Hippocampal formation (tissue), 2 donors: ENCODE data around the gene KRTAP10-5.
"Not testable (repeated sequence)": the region's sequence is repeated elsewhere in the genome, so short reads cannot be mapped to it uniquely, and the experiment has no call there.

Source experiments
- DNase-seq, 2 donors: peaks; one replicate each; lab custom pipeline; 2025; lab: John Stamatoyannopoulos, UW

The KRTAP10-5 gene

DNA sequence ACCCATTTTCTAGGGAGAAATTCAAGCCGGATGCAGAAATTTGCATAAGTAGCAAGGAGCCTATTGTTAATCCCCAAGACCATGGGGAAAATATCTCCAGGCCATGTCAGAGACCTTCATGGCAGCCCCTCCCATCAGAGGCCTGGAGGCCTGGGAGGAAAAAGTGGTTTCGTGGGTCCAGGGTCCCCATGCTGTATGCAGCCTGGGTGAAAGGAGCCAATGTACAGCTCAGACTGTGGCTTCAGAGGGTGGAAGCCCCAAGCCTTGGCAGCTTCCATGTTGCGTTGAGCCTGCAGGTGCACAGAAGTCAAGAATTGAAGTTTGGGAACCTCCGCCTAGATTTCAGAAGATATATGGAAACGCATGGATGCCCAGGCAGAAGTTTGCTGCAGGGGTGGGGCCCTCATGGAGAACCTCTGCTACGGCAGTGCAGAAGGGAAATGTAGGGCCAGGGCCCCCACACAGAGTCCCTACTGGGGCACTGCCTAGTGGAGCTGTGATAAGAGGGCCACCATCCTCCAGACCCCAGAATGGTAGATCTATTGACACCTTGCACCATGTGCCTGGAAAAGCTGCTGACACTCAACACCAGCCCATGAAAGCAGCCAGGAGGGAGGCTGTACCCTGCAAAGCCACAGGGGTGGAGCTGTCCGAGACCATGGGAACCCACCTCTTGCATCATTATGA is 29.9 kb upstream of the KRTAP10-5 start:
- not testable (repeated sequence) for DNase-seq

DNA sequence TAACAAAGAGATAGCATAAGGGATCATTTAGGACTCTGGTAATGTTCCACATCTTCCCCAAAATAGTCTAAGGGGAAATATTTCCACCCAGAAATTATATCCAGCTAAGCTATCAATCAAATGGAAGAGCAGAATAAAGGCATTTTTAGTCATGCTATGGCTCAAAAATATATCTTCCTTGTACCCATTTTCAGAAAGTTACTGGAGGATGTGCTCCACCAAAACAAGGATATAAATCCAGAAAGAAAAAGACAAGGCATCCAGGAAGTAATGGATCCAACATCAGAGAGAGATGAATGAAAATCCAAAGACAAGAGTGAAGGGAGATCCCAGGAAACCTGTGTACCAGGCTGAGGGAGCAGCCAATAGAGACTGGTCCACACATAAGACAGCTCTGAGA is 28.8 kb upstream of the KRTAP10-5 start:
- no peak for DNase-seq

DNA sequence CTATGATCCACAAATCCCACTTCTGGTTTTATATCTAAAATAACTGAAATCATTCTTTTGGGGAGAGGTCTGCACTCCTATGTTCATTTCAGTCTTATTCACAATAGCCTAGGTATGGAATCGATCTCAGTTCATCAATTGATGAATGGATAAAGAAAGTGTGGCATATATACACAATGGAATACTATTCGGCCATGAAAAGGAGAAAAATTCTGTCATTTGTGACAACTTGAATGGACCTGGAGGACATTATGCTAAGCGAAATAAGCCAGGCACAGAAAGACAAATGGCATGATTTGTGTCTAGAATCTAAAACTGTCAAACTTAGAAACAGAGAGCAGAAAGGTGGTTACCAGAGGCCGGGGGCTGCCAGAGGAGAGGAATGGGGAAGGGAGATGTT is 26.1 kb upstream of the KRTAP10-5 start:
- DNase-seq = no peak

DNA sequence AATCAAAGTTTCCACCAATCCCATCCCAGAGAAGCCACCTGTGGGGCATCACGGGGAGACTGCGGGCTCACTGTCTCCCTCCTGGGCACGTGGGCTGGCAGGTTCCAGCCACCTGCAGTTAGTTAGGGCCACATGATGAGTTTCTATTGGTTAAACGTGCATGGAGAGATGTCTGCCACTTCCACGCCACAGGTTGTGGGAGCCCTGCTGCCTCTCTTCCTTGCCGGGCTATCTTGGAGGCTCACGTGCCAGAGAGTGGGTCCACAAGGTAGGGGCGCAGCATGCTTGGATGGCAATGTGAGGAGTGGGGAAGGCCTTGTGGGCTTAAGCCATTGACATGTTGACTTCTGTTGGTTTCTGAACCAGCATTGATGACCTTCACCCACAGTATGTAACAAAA is 23.5 kb upstream of the KRTAP10-5 start:
- no peak for DNase-seq

DNA sequence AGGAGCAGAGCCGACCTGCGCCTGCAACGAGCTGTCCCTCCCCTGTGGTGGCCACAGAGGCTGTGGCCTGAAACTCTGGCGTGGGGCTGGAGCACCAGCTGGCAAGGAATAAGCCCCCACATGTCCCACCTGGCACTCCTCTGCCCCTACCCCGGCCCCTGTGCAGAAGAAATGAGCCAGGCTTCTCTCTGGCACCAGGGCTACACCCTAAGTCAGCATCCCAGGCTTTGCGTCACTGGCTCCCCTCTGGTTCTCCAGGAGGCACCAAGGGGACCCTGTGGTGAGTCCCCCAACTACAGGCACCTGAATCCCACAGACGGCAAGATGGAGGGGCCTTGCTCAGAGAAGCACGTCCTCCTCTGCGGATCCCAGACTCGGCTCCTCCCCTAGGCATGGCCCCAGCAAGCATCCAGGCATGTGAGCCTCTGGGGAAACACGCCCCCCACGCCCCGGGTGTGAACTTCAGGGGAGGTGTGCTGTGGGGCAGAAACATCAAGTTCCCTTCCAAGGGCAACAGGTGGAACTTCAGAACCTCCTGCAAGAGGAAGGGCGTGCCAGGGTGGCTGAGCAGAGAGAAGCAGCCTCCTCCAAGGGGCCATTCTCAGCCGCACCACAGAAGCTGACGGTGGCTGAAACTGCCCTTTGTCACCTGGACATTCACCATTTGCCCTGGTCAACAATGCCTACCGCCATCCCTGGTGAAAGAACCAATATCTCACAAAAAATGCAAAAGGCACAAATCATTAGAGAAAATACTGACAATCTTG is 22.9 kb upstream of the KRTAP10-5 start:
- no peak for DNase-seq

DNA sequence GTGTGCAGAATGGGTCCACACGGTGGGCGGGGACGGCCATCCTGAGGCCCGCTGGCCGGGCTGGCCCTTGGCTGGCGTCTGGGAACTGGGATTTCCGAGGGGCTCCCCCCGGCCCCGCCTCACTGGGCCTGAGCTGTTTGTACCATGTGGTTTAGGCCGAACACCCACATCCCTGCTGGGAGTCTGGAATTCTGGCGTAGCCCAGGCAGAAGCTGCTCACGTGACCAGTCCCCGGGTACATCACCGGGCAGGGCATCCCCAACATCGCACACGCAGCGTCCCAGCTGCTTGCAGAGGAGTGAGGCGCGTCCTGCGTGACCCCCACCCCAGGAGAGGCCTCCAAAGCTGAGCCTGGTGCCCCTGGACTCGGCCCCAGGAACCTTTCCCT is 22.1 kb upstream of the KRTAP10-5 start:
- no peak for DNase-seq

DNA sequence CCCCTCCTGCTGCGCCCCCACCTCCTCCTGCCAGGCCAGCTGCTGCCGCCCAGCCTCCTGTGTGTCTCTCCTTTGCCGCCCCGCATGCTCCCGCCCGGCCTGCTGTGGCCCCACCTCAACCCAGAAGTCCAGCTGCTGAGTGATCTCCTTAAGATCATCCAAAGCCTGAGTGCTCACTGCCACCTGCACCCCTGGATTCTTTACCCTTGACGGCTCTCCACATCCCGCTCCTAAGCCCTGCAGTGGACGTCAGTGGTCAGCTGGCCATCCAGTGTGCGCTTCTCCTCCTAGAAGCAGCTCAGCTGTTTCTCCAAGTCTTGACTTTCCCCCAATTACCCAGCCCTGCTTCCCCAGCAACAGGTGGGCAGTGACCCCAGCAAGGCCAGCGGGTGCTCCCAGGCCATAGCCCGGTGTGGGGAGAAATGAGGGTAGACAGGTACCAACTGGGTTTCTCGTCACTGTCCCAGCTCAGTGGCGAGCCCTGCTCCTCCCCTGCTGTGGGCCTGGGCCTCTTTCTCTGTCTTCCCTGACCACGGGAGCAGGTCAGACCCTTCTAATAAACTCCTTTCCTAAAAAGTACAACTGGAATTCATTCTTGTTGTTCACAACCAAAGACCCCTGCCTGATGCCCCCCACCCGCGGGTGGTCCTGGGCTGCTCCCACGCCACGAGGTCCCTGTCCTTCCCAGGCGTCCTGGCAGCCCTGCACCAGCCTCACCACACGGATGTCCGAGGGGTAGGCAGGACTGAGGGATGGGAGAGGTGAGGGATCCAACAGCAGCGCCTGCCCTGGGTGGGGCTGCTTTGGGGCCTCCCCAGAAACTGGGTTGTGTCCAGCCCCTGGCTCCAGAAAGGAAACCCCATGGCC is 21.4 kb upstream of the KRTAP10-5 start:
- no peak for DNase-seq

DNA sequence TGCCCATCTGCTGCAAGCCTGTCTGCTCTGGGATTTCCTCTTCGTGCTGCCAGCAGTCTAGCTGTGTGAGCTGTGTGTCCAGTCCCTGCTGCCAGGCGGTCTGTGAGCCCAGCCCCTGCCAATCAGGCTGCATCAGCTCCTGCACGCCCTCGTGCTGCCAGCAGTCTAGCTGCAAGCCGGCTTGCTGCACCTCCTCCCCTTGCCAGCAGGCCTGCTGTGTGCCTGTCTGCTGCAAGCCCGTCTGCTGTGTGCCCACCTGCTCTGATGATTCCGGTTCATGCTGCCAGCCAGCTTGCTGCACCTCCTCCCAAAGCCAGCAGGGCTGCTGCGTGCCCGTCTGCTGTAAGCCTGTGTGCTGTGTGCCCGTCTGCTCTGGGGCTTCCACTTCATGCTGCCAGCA is 20.7 kb upstream of the KRTAP10-5 start:
- DNase-seq = not testable (repeated sequence)

DNA sequence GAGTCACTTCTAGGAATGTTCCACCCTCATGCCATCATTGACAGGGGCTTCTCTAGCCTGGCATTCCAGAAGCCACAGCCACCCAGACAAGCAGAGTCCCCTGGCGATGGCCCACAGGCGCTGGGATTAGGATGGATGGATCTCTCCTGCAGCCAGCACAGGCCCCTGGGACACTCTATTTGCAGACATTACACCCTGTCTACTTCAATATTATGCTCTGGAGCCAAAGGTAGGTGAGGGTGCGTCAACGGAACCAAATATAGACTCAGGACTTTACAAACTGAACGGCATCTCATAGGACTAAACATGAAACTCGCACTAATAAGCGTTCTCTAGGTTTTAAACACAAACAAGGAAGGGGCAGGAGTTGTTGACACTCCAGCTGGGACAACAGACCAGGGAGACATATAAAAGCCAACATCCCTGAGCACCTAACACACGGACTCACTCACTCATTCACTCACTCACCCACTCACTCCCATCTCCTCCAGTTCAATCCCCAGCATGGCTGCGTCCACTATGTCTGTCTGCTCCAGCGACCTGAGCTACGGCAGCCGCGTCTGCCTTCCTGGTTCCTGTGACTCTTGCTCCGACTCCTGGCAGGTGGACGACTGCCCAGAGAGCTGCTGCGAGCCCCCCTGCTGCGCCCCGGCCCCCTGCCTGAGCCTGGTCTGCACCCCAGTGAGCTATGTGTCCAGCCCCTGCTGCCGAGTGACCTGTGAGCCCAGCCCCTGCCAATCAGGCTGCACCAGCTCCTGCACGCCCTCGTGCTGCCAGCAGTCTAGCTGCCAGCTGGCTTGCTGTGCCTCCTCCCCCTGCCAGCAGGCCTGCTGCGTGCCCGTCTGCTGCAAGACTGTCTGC is 19.9 kb upstream of the KRTAP10-5 start, which contains the start of gene KRTAP10-7:
Gene KRTAP10-7 (plus strand): TSS at position 480 of the 861 bp plus-strand sequence. CDS start 25 bp downstream, at position 505.
- DNase-seq = not testable (repeated sequence)

DNA sequence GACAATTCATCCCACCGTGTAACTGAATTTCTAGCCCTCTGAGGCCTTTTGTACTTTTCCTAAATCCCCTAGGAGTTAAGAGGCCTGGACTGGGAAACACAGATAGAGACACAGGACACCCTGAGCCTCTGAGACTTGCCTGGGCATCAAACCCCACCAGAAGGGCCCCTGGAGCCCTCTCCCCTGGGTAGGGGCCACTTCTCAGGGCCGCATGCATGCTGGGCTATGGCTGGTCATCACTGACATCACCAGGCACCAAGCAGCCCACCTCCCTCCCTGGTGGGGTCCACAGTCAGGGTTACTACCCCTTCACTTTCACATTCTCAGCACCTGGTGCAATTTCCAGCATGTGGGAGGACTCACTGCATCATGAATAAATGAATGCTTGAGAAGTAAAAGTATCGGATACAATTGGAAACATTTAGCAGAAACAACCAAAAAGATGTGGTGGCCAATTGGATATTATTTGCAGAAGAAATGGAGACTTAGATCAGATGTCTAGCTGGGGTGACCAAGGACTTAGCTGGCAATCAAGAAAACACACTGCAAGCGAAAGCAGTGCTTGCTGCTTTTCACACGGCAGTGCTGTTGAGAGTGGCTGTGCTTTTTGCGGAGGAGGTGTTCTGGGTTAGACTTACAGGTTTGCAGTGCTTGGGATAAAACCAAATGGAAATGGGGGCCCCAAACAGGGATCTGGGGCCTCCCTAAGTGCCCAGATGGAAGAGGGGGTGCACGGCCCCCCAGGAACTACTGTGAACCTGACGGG is 19.0 kb upstream of the KRTAP10-5 start:
- no peak for DNase-seq

DNA sequence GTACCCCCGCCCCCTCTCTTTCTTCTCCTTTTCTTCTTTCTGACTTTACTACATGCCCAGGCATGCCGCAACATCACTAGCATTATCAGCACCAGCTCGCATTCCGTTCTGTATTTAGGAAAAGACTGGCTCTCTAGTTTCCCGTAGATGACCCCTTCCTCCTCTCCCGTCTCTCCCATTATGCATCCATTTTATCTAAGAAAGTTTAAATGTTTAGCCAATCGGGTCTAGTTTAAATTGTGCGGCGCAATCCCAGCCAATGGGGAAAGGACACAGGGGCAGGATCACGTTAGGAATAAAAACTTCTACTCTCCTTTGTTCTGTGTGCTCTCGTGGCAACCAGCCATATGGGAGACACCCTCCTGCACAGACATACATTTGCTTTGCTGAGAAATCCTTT is 17.7 kb upstream of the KRTAP10-5 start:
- DNase-seq = no peak

DNA sequence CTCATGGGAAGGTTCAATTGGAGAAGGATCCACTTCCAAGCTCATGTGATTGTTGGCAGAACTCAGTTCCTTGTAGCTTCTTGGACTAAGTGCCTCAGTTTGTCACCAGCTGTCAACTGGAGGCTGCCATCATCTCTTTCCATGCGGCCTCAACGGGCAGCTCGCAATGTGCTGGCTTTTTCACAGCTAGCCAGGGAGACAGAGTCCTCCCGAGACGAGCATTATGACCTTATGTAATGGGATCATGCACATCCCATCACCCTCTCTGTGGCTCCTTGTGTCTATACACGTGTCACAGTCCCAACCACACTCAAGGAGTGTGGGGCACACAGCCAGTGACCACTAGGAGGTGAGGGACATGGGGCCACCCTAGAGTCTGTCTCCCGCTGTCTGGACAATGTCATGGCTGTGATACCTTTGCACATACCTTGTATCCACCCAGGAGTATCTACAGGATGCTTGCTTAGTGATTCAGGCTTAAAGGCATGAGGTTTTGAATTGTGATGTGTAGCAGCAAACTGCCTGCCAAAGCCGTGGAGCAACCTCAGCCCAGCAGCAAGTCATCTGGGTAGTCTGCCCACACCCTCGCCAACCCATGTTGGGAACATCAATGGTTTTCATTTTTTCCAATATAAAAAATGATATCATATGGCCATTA is 15.8 kb upstream of the KRTAP10-5 start:
- DNase-seq = no peak

DNA sequence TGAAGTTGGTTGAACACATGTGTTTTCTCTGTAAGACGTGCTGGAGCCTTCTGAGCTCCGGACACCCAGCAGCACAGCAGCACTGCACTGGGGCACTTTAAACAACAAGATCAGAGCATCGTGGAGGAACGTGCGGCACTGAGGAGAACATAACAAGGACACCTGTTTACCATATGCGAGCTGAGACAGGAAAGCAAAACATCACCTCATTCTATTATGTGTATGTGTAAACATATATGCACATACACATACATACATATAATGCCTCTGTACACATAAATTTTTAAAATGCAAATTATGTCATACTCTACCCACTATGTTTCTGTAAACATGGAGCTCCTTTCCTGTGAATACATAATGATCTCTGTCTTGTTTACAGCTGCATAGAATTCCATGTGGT is 15.1 kb upstream of the KRTAP10-5 start:
- no peak for DNase-seq

DNA sequence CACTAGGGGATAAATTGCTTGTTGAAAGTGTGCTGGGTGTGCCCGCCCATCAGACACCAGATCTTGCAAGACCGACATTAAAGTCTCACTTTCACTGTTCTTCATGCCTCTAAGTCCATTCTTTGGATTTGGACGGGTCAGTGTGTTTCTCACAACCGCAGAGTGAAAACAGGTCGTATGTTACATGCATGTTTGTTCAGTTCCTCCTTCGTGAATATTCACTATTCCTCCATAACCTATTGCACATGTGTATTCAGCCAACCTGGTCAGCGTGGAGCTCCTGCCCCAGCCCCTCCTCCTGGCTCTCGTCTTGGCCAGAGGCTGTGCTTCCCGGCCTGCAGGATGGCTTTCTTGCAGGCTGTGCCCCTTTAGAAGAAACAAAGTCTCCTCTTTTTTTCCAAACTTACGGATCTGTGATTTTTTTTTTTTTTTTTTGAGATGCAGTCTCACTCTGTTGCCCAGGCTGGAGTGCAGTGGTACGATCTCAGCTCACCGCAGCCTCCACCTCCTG is 14.1 kb upstream of the KRTAP10-5 start:
- DNase-seq = no peak

DNA sequence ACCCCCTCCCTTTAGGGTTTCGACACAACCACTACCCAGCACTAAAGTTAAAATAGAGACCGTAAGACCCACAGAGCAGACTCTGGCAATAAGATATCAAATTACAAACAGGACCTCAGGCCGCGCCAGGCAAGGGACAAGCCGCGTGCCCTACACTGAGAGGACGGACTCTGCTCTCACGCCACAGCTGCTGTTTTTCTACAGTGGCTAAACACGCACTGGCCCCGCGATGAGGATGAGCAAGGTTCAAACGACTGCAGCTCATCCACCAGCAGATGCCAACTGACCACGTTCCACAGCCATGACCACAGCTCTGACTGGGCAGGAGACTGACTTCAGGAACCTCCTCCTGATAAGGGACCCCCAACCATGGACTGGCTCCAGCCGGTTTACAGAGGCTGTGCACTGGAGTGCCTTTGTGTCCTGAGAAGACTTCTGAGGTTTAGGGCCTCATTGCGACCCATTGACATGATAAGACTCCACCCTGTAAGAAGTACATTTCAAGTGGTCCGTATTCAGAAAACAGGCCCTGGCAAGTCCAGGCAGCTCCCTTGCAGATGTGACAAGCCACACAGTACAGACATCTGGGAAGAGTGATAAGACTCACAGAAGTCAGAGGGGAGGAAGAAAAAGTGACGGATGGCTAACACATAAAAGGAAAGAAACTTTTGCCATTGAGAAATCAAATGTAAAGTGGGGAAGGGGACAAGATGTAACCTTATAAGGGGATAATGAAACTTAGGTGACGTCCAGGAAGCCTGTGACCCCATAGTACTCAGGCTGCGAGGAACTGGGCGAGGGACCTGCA is 13.4 kb upstream of the KRTAP10-5 start:
- no peak for DNase-seq

DNA sequence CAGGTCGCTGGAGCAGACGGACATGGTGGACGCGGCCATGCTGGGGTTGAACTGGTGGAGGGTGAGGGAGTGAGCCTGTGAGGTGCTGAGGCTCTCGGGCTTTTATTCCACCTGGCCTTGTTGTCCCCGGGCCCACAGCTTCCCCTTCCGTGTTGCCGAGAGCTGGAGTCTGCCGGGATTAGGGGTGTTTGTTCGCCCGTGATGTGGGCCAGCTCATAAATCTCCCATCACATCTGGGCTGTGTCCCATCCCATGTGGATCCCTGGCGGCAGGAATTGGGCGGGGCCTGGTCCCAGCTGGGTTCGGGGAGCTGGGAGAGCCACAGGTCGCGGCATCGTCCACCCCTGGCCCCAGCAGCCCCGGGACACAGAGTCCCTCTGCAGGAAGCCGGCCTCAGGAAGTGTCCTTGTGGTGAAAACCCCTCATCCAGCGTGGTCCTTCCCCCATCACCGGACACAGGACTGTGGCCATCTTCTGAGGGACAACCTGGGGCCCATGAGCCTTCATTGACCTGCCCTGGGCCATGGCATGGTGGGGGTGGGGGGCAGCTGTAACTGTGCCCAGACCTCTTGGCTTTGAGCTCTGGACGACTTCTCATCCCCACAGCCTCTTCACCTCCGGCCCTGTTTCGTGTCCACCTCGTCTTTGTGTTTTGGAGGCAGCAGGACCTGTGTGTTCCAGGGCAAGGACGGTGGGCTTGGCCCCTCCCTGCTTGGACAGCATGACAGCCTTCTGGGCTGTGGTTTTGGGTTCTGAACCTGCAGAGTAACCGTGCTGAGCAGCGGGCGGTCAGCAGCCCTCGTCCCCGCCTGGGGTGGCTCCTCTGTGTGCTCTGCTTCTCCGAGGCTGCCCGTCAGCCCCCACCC is 12.3 kb upstream of the KRTAP10-5 start, which contains the start of gene KRTAP10-6:
Gene KRTAP10-6 (minus strand): TSS at position 60 of the 866 bp plus-strand sequence. CDS start 21 bp downstream, at position 39.
- no peak for DNase-seq

DNA sequence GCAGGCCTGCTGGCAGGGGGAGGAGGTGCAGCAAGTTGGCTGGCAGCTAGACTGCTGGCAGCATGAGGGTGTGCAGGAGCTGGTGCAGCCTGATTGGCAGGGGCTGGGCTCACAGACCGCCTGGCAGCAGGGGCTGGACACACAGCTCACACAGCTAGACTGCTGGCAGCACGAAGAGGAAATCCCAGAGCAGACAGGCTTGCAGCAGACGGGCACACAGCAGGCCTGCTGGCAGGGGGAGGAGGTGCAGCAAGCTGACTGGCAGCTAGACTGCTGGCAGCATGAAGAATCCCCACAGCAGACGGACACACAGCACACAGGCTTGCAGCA is 11.4 kb upstream of the KRTAP10-5 start:
- not testable (repeated sequence) for DNase-seq
